GM12878 (cell line): ENCODE data around the gene DDX46. TPM values are rescaled to one million over a fixed set of nuclear protein-coding genes. Genes with fewer than 3 reads are reported as not detected.

Experiments used
- ATAC-seq: fragments of 200-7000 bp; cut with Tn5 transposase; 3 replicates; pipeline ENCODE4 v1.9.1; 2020; ENCODE audit warnings: mild to moderate bottlenecking, moderate library complexity
- BruUV-seq: library from RNA; stranded (reverse); fragments of 400-500 nt; replicated peaks from 2 replicates; lab custom pipeline; 2021; lab: Mats Ljungman, UMichigan
- CTCF ChIA-PET: fragments of 300-600 bp; sonication (Branson Sonifier 250); formaldehyde crosslinking; extraction: SDS; loops from one replicate; lab custom pipeline; 2021; ENCODE audit warnings: inconsistent platforms; lab: Yijun Ruan, JAX
- POLR2A ChIA-PET: fragments of 350-600 bp; formaldehyde crosslinking; extraction: SDS; loops from one replicate; lab custom pipeline; 2021; ENCODE audit warnings: inconsistent platforms; lab: Charles Lee
- RAD21 ChIA-PET: fragments of 300-600 bp; sonication (Branson Sonifier 250); formaldehyde crosslinking; loops from one replicate; lab custom pipeline; 2023; ENCODE audit warnings: antibody characterized with exemption; ENCODE audit not compliant: unreplicated experiment; lab: Charles Lee
- SMC1A ChIA-PET: fragments of 300-600 bp; sonication (Branson Sonifier 250); formaldehyde crosslinking; loops from one replicate; lab custom pipeline; 2023; ENCODE audit not compliant: unreplicated experiment, uncharacterized antibody; lab: Charles Lee
- DNase-seq: peaks from one replicate; pipeline ENCODE4 v3.0.0-alpha.2; 2011; ENCODE audit warnings: low read depth, low spot score
- FAIRE-seq: peaks from 3 replicates; lab custom pipeline; 2011; peaks lifted over from hg19 to GRCh38; lab: Jason Lieb, UNC
- H2AFZ ChIP-seq: 2 replicates; pipeline ENCODE4 v1.6.0; 2011; ENCODE audit warnings: low read depth, low read length, control low read depth; ENCODE audit not compliant: control insufficient read depth
- H3K27ac ChIP-seq: 2 replicates; pipeline ENCODE4 v1.5.1; 2011; ENCODE audit warnings: control low read depth; ENCODE audit not compliant: control insufficient read depth, insufficient read depth
- H3K27me3 ChIP-seq, 2 experiments: replicated peaks in 1 of 2; 2 replicates each; pipeline versions ENCODE4 v1.6.0 to v1.6.1; 2011; ENCODE audit warnings: low read length in 1 of 2; ENCODE audit not compliant: control insufficient read depth in 2 of 2, insufficient read depth in 2 of 2
- H3K36me3 ChIP-seq, 2 experiments: 2 replicates each; pipeline ENCODE4 v1.5.1; 2011; ENCODE audit warnings: low read length in 1 of 2; ENCODE audit not compliant: control insufficient read depth in 2 of 2, insufficient read depth in 2 of 2
- H3K4me1 ChIP-seq: 2 replicates; pipeline ENCODE4 v1.6.1; 2011; ENCODE audit warnings: mild to moderate bottlenecking, low read length, moderate library complexity, mixed read lengths; ENCODE audit not compliant: control insufficient read depth, insufficient read depth
- H3K4me2 ChIP-seq: 2 replicates; pipeline ENCODE4 v1.6.0; 2011; ENCODE audit warnings: control low read depth; ENCODE audit not compliant: control insufficient read depth, insufficient read depth
- H3K4me3 ChIP-seq: fragments of 200-600 bp; sonication (generic); 2 replicates; pipeline ENCODE4 v1.5.1; 2016
- H3K79me2 ChIP-seq: 2 replicates; pipeline ENCODE4 v1.6.0; 2011; ENCODE audit warnings: low read length; ENCODE audit not compliant: control insufficient read depth, insufficient read depth
- H3K9ac ChIP-seq: 2 replicates; pipeline ENCODE4 v1.8.0; 2011; ENCODE audit warnings: low read length, control low read depth, mixed read lengths; ENCODE audit not compliant: control insufficient read depth, insufficient read depth
- H3K9me3 ChIP-seq: replicated peaks from 3 replicates; pipeline ENCODE4 v1.5.1; 2011; ENCODE audit warnings: mild to moderate bottlenecking, low read length; ENCODE audit not compliant: control insufficient read depth, insufficient read depth
- H4K20me1 ChIP-seq: 2 replicates; pipeline ENCODE4 v1.6.0; 2011; ENCODE audit not compliant: control insufficient read depth, insufficient read depth
- BCL11A ChIP-seq: IDR thresholded peaks from 2 replicates; pipeline ENCODE4 v1.6.1; 2011; ENCODE audit warnings: low read depth, low read length
- ELK1 ChIP-seq: IDR thresholded peaks from 2 replicates; pipeline ENCODE4 v1.6.1; 2012; ENCODE audit warnings: low read depth, low read length, improper control_type of control experiment
- IRF3 ChIP-seq: fragments of 450-650 bp; IDR thresholded peaks from 2 replicates; pipeline ENCODE4 v1.6.1; 2014; ENCODE audit warnings: mild to moderate bottlenecking
- IRF5 ChIP-seq: fragments of 450-650 bp; IDR thresholded peaks from 2 replicates; pipeline ENCODE4 v1.6.1; 2017; ENCODE audit warnings: borderline replicate concordance
- JUNB ChIP-seq: IDR thresholded peaks from 2 replicates; pipeline ENCODE4 v1.6.1; 2016; ENCODE audit warnings: antibody characterized with exemption, mild to moderate bottlenecking
- PAX5 ChIP-seq: IDR thresholded peaks from 2 replicates; pipeline ENCODE4 v1.6.1; 2011; ENCODE audit warnings: low read depth, low read length, borderline replicate concordance
- PRDM15 ChIP-seq: fragments of 450-650 bp; formaldehyde crosslinking; IDR thresholded peaks from 2 replicates; pipeline ENCODE4 v1.4.0; 2020; ENCODE audit warnings: mild to moderate bottlenecking, moderate library complexity
- SMARCA5 ChIP-seq: fragments of 450-650 bp; IDR thresholded peaks from 2 replicates; pipeline ENCODE4 v1.6.1; 2017; ENCODE audit warnings: mild to moderate bottlenecking
- USF2 ChIP-seq: IDR thresholded peaks from 2 replicates; pipeline ENCODE4 v1.6.1; 2011; ENCODE audit warnings: low read depth, low read length, improper control_type of control experiment, borderline replicate concordance
- ZBED1 ChIP-seq: IDR thresholded peaks from 2 replicates; pipeline ENCODE4 v1.6.1; 2016; ENCODE audit warnings: borderline replicate concordance
- ZNF384 ChIP-seq: IDR thresholded peaks from 2 replicates; pipeline ENCODE4 v1.6.1; 2012; ENCODE audit warnings: low read depth, mild to moderate bottlenecking, low read length, improper control_type of control experiment, borderline replicate concordance
- WGBS: methylation state at CpG from one replicate; pipeline ENCODE4 v1.1.6; 2016; ENCODE audit warnings: low lambda C conversion rate; ENCODE audit not compliant: insufficient replicate concordance, insufficient coverage; ENCODE audit errors: missing lambda C conversion rate; 5-methylcytosine and 5-hydroxymethylcytosine counted together
- in situ Hi-C: fragments of 300-500 bp; cut with MboI; formaldehyde crosslinking; loops from 9 replicates; pipeline ENCODE4 v1.14.3; 2018; ENCODE audit warnings: mixed read lengths
- intact Hi-C: fragments of 100-400 bp; cut with micrococcal nuclease; formaldehyde crosslinking; loops from one replicate; pipeline ENCODE4 v1.14.2; 2022; ENCODE audit not compliant: unreplicated experiment
- polyA plus RNA-seq, 11 experiments: library from polyadenylated mRNA; depleted of rRNA in 4 of 11; unstranded in 6 of 11; stranded (reverse) in 5 of 11; fragments of >200 nt; fragmentation: Nextera tagmentation in 4 of 11; fragmentation: Illumina TruSeq in 1 of 11; extraction: Ambion mirVana in 4 of 11; extraction: Trizol in 1 of 11; gene quantifications; 1 replicate in 1 of 11; 2 replicates in 10 of 11; pipeline versions ENCODE4 v1.2.1 to v1.2.3, GENCODE V29; 2011 to 2016; ENCODE audit warnings: inconsistent platforms in 2 of 11, missing spikeins in 2 of 11, low read depth in 1 of 11
- total RNA-seq, 4 experiments: library from RNA; depleted of rRNA in 3 of 4; stranded (reverse); fragments of >200 nt in 3 of 4; fragmentation: Illumina TruSeq in 1 of 4; extraction: Trizol in 1 of 4; gene quantifications; 2 replicates each; pipeline versions ENCODE4 v1.2.1 to v1.2.3, GENCODE V29; 2013 to 2021

Gene DDX46
- total and polyA plus RNA-seq, 10 of the 15 experiments (the other 5 are each of a cell fraction or from before 2014, with no cell fraction given), result 23.0 to 77.1 (median 42.2) TPM

- no peak for TF ChIP-seq PRDM15 (CRISPR knock-in tag)
- no peak for TF ChIP-seq PAX5
These were observed 119.8 kb downstream of the DDX46 start (continued) for GRCh38 chr5:134878403-134878802.

GRCh38 chr5:134879456-134879855 is 120.9 kb downstream of the DDX46 start:
- TF ChIP-seq ZNF384 (no peak), IRF3 (no peak), USF2 (no peak), SMARCA5 (no peak), BCL11A (no peak), JUNB (no peak), ZBED1 (no peak), ELK1 (no peak), IRF5 (no peak)
- peaks cover 13% of the 10 kb centered on the region for H3K4me1 ChIP-seq
- H3K79me2 ChIP-seq, result peaks cover 39% of the 10 kb centered on the region
- ChIA-PET CTCF (interaction anchor here (1.2 kb wide), 1 partner anchor 140 kb away, joined by 3 read pairs; no protein-coding TSS in a partner anchor), POLR2A (interaction anchor here (0.7 kb wide), 1 partner anchor 34 kb away, joined by 3 read pairs; no protein-coding TSS in a partner anchor), SMC1A (interaction anchor here (1.3 kb wide), 1 partner anchor 22 kb away, joined by 3 read pairs; no protein-coding TSS in a partner anchor), RAD21 (no interaction called here)
- 100% methylated on average over 3 of the region's 3 CpGs for WGBS
- no TSS peak for BruUV-seq
- H2AFZ ChIP-seq, result no peak overlapping the region
- H3K4me3 ChIP-seq, result no peak overlapping the region
- H3K27me3 ChIP-seq, result no peaks in the 10 kb centered on the region
- FAIRE-seq, result no peak
- H3K4me2 ChIP-seq, result peak overlapping the region; percentile 22; the same call in 1 of the 2 replicates
- no peak overlapping the region for H3K27ac ChIP-seq
- no peaks in the 10 kb centered on the region for H4K20me1 ChIP-seq
- intact Hi-C loops (no loop called here), in situ Hi-C loops (no loop called here)
- no peak overlapping the region for H3K9ac ChIP-seq
- no peak for ATAC-seq
- no peak for DNase-seq
- no peaks in the 10 kb centered on the region for H3K9me3 ChIP-seq
- no peaks in the 10 kb centered on the region for H3K36me3 ChIP-seq
